Neutrophil (primary cell): Measurements from ENCODE around the gene PLXDC2.

Experiments used
- H3K27ac ChIP-seq: fragments of 200-600 bp; sonication (generic); 2 replicates; pipeline ENCODE4 v1.5.1; 2016; ENCODE audit warnings: mild to moderate bottlenecking, moderate library complexity
- H3K27me3 ChIP-seq: fragments of 200-600 bp; sonication (generic); 2 replicates; pipeline ENCODE4 v1.6.0; 2016; ENCODE audit warnings: mild to moderate bottlenecking
- H3K36me3 ChIP-seq: fragments of 200-600 bp; sonication (generic); 2 replicates; pipeline ENCODE4 v1.5.1; 2017
- H3K4me1 ChIP-seq, 2 experiments: fragments of 200-600 bp in 1 of 2; sonication (generic) in 1 of 2; 1 replicate in 1 of 2; 2 replicates in 1 of 2; pipeline versions ENCODE4 v1.5.1 to v1.6.1; 2013 to 2016; ENCODE audit warnings: low read depth in 1 of 2, low read length in 1 of 2, mild to moderate bottlenecking in 1 of 2, moderate library complexity in 1 of 2; ENCODE audit not compliant: control insufficient read depth in 1 of 2, insufficient read depth in 1 of 2
- H3K4me3 ChIP-seq, 2 experiments: fragments of 200-600 bp in 1 of 2; sonication (generic) in 1 of 2; 1 replicate in 1 of 2; 2 replicates in 1 of 2; pipeline ENCODE4 v1.5.1; 2013 to 2016; ENCODE audit warnings: low read depth in 1 of 2, low read length in 1 of 2, mild to moderate bottlenecking in 1 of 2, moderate library complexity in 1 of 2
- H3K9me3 ChIP-seq: fragments of 200-600 bp; sonication (generic); 2 replicates; pipeline ENCODE4 v1.5.1; 2016
- TF ChIP-seq, protein P1 (sequence below): fragments of 200-600 bp; sonication (generic); IDR thresholded peaks from 2 replicates; pipeline ENCODE4 v1.5.1; 2016; ENCODE audit warnings: antibody characterized with exemption

The PLXDC2 gene

GRCh38 chr10:19918794-19919193 lies 102.6 kb downstream of the PLXDC2 start:
- TF ChIP-seq, protein P1, sequence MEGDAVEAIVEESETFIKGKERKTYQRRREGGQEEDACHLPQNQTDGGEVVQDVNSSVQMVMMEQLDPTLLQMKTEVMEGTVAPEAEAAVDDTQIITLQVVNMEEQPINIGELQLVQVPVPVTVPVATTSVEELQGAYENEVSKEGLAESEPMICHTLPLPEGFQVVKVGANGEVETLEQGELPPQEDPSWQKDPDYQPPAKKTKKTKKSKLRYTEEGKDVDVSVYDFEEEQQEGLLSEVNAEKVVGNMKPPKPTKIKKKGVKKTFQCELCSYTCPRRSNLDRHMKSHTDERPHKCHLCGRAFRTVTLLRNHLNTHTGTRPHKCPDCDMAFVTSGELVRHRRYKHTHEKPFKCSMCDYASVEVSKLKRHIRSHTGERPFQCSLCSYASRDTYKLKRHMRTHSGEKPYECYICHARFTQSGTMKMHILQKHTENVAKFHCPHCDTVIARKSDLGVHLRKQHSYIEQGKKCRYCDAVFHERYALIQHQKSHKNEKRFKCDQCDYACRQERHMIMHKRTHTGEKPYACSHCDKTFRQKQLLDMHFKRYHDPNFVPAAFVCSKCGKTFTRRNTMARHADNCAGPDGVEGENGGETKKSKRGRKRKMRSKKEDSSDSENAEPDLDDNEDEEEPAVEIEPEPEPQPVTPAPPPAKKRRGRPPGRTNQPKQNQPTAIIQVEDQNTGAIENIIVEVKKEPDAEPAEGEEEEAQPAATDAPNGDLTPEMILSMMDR: no peak
- no peaks in the 10 kb centered on the region for H3K4me1 ChIP-seq
- H3K36me3 ChIP-seq: no peaks in the 10 kb centered on the region
- no peaks in the 10 kb centered on the region for H3K9me3 ChIP-seq
- no peak overlapping the region for H3K27ac ChIP-seq
- no peak overlapping the region for H3K4me3 ChIP-seq
- H3K27me3 ChIP-seq: no peaks in the 10 kb centered on the region

- H3K27ac ChIP-seq: no peak overlapping the region
- no peaks in the 10 kb centered on the region for H3K36me3 ChIP-seq
- no peaks in the 10 kb centered on the region for H3K4me1 ChIP-seq
- no peaks in the 10 kb centered on the region for H3K27me3 ChIP-seq
- no peak overlapping the region for H3K4me3 ChIP-seq
- TF ChIP-seq, protein P1: no peak
- no peaks in the 10 kb centered on the region for H3K9me3 ChIP-seq
Measured at GRCh38 chr10:19919671-19920070, 103.4 kb downstream of the PLXDC2 start.

DNA sequence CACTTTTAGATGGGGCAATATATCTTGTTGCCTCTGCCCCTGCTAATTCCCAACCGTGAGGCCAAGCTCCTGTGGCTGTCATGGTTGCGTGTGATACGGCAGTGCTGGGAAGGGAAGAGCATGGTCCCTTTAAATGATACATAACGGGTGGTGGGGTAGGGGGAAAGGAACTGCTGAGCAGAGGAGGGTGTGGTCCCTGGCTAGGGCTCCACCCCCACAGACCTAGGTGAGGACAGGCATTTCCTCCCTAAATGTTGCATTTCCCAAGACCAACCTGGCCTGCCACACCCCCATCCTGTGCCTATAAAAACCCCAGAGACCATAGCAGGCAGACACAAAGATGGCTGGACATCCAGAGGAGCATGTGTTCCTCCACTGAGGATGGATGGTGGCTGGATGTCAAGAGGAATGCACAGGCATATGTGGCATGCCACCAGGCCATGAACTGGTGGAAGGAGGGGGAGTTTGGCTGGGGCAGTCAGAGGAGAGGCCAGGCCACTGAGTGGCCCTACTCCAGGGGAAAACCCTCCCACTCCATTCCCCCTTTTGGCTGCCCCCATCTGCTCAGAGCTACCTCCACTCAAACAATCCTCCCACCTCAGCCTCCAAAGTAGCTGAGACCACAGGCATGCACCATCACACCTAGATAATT lies 104.0 kb downstream of the PLXDC2 start:
- Histone ChIP-seq H3K27me3 (no peaks in the 10 kb centered on the region), H3K4me3 (no peak overlapping the region), H3K27ac (no peak overlapping the region), H3K4me1 (no peaks in the 10 kb centered on the region), H3K36me3 (no peaks in the 10 kb centered on the region), H3K9me3 (no peaks in the 10 kb centered on the region)
- TF ChIP-seq, protein P1: no peak

DNA sequence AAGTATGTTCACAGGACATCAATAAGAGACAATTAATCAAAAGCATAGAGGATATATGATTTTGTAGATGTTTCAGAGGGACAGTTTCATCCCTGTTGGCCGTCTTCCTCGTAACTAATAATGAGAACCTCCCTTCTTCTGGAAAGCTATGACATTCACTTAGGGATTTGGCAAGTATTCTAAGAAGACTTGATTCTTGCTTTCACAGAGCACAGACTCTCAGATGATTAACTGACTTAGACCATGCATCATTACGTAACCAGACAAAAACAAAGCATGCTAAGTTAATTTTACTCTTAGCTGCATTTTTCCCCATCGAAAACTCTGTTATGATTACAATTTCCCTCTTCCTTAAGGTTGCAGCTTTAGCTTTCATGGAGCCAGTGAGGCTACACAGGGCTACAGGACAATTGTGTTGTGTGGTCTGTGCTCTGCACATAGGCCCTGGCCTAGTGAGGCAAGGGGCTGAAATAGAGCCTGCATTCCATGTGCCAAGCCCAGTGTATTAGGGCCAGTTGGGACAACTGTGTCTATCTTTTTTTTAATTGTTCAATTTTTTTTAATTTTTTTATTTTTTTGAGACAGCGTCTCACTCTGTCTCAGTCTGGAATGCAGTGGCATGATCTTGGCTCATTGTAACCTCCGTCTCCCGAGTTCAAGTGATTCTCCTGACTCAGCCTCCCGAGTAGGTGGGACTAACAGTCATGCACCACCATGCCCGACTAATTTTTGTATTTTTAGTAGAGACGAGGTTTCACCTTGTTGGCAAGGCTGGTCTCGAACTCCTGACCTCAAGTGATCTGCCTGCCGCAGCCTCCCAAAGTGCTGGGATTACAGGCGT lies 105.3 kb downstream of the PLXDC2 start:
- H3K36me3 ChIP-seq: no peaks in the 10 kb centered on the region
- no peak overlapping the region for H3K4me3 ChIP-seq
- no peaks in the 10 kb centered on the region for H3K9me3 ChIP-seq
- no peak overlapping the region for H3K27ac ChIP-seq
- TF ChIP-seq, protein P1: no peak
- no peaks in the 10 kb centered on the region for H3K27me3 ChIP-seq
- no peaks in the 10 kb centered on the region for H3K4me1 ChIP-seq

GRCh38 chr10:19922236-19922963 lies 106.2 kb downstream of the PLXDC2 start:
- H3K27me3 ChIP-seq: no peaks in the 10 kb centered on the region
- TF ChIP-seq, protein P1: no peak
- H3K27ac ChIP-seq: no peak overlapping the region
- no peaks in the 10 kb centered on the region for H3K4me1 ChIP-seq
- no peak overlapping the region for H3K4me3 ChIP-seq
- H3K36me3 ChIP-seq: no peaks in the 10 kb centered on the region
- no peaks in the 10 kb centered on the region for H3K9me3 ChIP-seq
